Esophagus muscularis mucosa (tissue), 4 donors: ENCODE data around the gene DOK6.

ENCODE experiments used
- EP300 ChIP-seq: sonication (generic); formaldehyde crosslinking; IDR thresholded peaks from one replicate; pipeline ENCODE4 v1.6.1; 2017; ENCODE audit warnings: antibody characterized with exemption
- POLR2A ChIP-seq: fragments of 450-650 bp; IDR thresholded peaks from one replicate; pipeline ENCODE4 v1.6.1; 2017; ENCODE audit warnings: antibody characterized with exemption, moderate library complexity, mild to moderate bottlenecking, low read depth
- POLR2AphosphoS5 ChIP-seq, 2 donors: sonication (generic); formaldehyde crosslinking; IDR thresholded peaks; one replicate each; pipeline ENCODE4 v1.6.1; 2017; ENCODE audit warnings: antibody characterized with exemption in 2 of 2
- TF ChIP-seq, protein P1 (sequence below), 3 experiments: fragments of 200-600 bp in 2 of 3; fragments of 450-650 bp in 1 of 3; sonication (generic) in 2 of 3; IDR thresholded peaks; one replicate each; pipeline ENCODE4 v1.5.1; 2017 to 2019; ENCODE audit warnings: antibody characterized with exemption in 3 of 3, mild to moderate bottlenecking in 2 of 3, moderate library complexity in 1 of 3

DNA sequence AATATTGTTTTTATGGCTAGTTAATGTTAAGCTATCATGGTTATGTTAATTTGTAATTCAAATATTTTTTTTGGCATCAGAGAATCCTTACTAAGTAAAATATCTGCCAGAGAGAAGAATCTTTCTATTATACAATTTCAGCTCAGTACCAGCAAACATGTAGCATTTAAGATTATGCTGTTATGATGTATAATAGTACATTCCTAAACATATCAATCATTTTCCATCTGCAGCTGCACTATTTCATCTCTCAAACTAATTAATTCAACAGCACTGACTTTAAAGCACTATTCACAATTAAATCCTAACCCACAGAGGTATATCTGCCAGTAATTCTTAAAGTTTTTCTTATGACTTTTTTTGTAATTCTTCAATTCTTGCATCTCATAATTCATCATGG, 296.4 kb downstream of the DOK6 start:
- TF ChIP-seq, protein P1, sequence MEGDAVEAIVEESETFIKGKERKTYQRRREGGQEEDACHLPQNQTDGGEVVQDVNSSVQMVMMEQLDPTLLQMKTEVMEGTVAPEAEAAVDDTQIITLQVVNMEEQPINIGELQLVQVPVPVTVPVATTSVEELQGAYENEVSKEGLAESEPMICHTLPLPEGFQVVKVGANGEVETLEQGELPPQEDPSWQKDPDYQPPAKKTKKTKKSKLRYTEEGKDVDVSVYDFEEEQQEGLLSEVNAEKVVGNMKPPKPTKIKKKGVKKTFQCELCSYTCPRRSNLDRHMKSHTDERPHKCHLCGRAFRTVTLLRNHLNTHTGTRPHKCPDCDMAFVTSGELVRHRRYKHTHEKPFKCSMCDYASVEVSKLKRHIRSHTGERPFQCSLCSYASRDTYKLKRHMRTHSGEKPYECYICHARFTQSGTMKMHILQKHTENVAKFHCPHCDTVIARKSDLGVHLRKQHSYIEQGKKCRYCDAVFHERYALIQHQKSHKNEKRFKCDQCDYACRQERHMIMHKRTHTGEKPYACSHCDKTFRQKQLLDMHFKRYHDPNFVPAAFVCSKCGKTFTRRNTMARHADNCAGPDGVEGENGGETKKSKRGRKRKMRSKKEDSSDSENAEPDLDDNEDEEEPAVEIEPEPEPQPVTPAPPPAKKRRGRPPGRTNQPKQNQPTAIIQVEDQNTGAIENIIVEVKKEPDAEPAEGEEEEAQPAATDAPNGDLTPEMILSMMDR (IDR thresholded peaks at IDR 0.05): no peak
- no peak for TF ChIP-seq EP300
- no peak for TF ChIP-seq POLR2AphosphoS5 (IDR thresholded peaks at IDR 0.05)
- TF ChIP-seq POLR2A: no peak
